Endothelial cell of umbilical vein (primary cell): ENCODE measurements around the gene SLC12A9. TPM values are rescaled to one million over a fixed set of nuclear protein-coding genes. Genes with fewer than 3 reads are reported as not detected.

Source experiments
- BruUV-seq: library from RNA; stranded (reverse); fragments of 400-500 nt; replicated peaks from 2 replicates; lab custom pipeline; 2021; lab: Mats Ljungman, UMichigan
- CTCF ChIA-PET: fragments of 300-600, 350-600 bp; sonication (Branson Sonifier 250); formaldehyde crosslinking; loops from one replicate; lab custom pipeline; 2021; ENCODE audit warnings: antibody characterized with exemption, inconsistent platforms; lab: Charles Lee
- POLR2A ChIA-PET: fragments of 300-600, 350-600 bp; sonication (Branson Sonifier 250); formaldehyde crosslinking; loops from one replicate; lab custom pipeline; 2021; ENCODE audit warnings: antibody characterized with exemption, inconsistent platforms; lab: Charles Lee
- DNase-seq: peaks from one replicate; pipeline ENCODE4 v3.0.0-alpha.2; 2011; ENCODE audit warnings: low read depth, low spot score
- FAIRE-seq: peaks from 2 replicates; lab custom pipeline; 2011; peaks lifted over from hg19 to GRCh38; lab: Jason Lieb, UNC
- H2AFZ ChIP-seq: 2 replicates; pipeline ENCODE4 v1.6.0; 2012; ENCODE audit warnings: low read depth, low read length, control low read depth, inconsistent platforms
- H3K27ac ChIP-seq: 2 replicates; pipeline ENCODE4 v1.5.1; 2011; ENCODE audit warnings: low read depth, mild to moderate bottlenecking, control low read depth, low read length, moderate library complexity; ENCODE audit not compliant: insufficient read depth
- H3K27me3 ChIP-seq, 2 experiments: 2 replicates each; pipeline versions ENCODE4 v1.6.0 to v1.6.1; 2011; ENCODE audit warnings: low read length in 2 of 2, mixed read lengths in 1 of 2; ENCODE audit not compliant: control insufficient read depth in 2 of 2, insufficient read depth in 2 of 2
- H3K36me3 ChIP-seq, 2 experiments: 2 replicates in 1 of 2; 3 replicates in 1 of 2; pipeline ENCODE4 v1.5.1; 2011; ENCODE audit warnings: low read length in 2 of 2, mild to moderate bottlenecking in 1 of 2, moderate library complexity in 1 of 2; ENCODE audit not compliant: control insufficient read depth in 2 of 2, insufficient read depth in 2 of 2; ENCODE audit errors: extremely low read depth in 1 of 2
- H3K4me1 ChIP-seq: 3 replicates; pipeline ENCODE4 v1.5.1; 2011; ENCODE audit warnings: mild to moderate bottlenecking, low read length; ENCODE audit not compliant: control insufficient read depth, insufficient read depth; ENCODE audit errors: extremely low read depth
- H3K4me2 ChIP-seq: 2 replicates; pipeline ENCODE4 v1.6.1; 2011; ENCODE audit warnings: low read length, control low read depth, mixed read lengths; ENCODE audit not compliant: insufficient read depth
- H3K4me3 ChIP-seq, 3 experiments: fragments of 200-600 bp in 1 of 3; sonication (generic), shearing (Covaris generic) in 1 of 3; replicated peaks in 1 of 3; 2 replicates each; pipeline ENCODE4 v1.5.1; 2011 to 2016; ENCODE audit warnings: control low read depth in 3 of 3, low read length in 3 of 3, mild to moderate bottlenecking in 2 of 3, inconsistent platforms in 1 of 3, low read depth in 1 of 3, moderate library complexity in 1 of 3; ENCODE audit not compliant: insufficient read depth in 1 of 3
- H3K79me2 ChIP-seq: 2 replicates; pipeline ENCODE4 v1.6.0; 2012; ENCODE audit warnings: low read length, inconsistent platforms; ENCODE audit not compliant: control insufficient read depth, insufficient read depth
- H3K9ac ChIP-seq: replicated peaks from 2 replicates; pipeline ENCODE3; 2011; ENCODE audit warnings: low read length, control low read depth; ENCODE audit not compliant: insufficient read depth; ENCODE audit errors: extremely low read depth
- H3K9me1 ChIP-seq: replicated peaks from 3 replicates; pipeline ENCODE4 v1.6.0; 2011; ENCODE audit warnings: mild to moderate bottlenecking, low read length; ENCODE audit not compliant: control insufficient read depth, insufficient read depth; ENCODE audit errors: extremely low read depth
- H3K9me3 ChIP-seq: replicated peaks from 2 replicates; pipeline ENCODE4 v1.5.1; 2012; ENCODE audit warnings: low read length, inconsistent platforms; ENCODE audit not compliant: control insufficient read depth, insufficient read depth
- H4K20me1 ChIP-seq: replicated peaks from 2 replicates; pipeline ENCODE3; 2011; ENCODE audit warnings: mild to moderate bottlenecking, low read length; ENCODE audit not compliant: control insufficient read depth, insufficient read depth; ENCODE audit errors: extremely low read depth
- EZH2 ChIP-seq: IDR thresholded peaks from 2 replicates; pipeline ENCODE4 v1.6.1; 2012; ENCODE audit warnings: borderline replicate concordance, low read depth, mild to moderate bottlenecking, moderate library complexity, low read length, inconsistent platforms; ENCODE audit not compliant: severe bottlenecking
- FOS ChIP-seq: IDR thresholded peaks from 2 replicates; pipeline ENCODE4 v1.6.1; 2011; ENCODE audit warnings: mild to moderate bottlenecking, low read length, moderate library complexity, borderline replicate concordance; ENCODE audit not compliant: insufficient read depth
- GATA2 ChIP-seq: IDR thresholded peaks from 2 replicates; pipeline ENCODE4 v1.7.0; 2011; ENCODE audit warnings: low read depth, mild to moderate bottlenecking, moderate library complexity, mixed read lengths, low read length; ENCODE audit not compliant: insufficient read length, insufficient read depth
- JUN ChIP-seq: IDR thresholded peaks from 2 replicates; pipeline ENCODE4 v1.6.1; 2011; ENCODE audit warnings: borderline replicate concordance, low read depth; ENCODE audit not compliant: insufficient read length, insufficient read depth
- MYC ChIP-seq: IDR thresholded peaks from one replicate; pipeline ENCODE4 v1.6.1; 2011; ENCODE audit warnings: mild to moderate bottlenecking, low read depth, low read length
- POLR2A ChIP-seq: IDR thresholded peaks from 2 replicates; pipeline ENCODE4 v1.6.1; 2012; ENCODE audit warnings: low read depth, mild to moderate bottlenecking, control low read depth, low read length
- POLR2AphosphoS5 ChIP-seq: IDR thresholded peaks from 2 replicates; pipeline ENCODE4 v1.6.1; 2012; ENCODE audit warnings: low read depth, mild to moderate bottlenecking, control low read depth, low read length, moderate library complexity; ENCODE audit not compliant: insufficient read depth
- dilution Hi-C: fragments of 300-500 bp; cut with MboI; formaldehyde crosslinking; loops from one replicate; pipeline ENCODE4 v1.15.0; 2019; ENCODE audit warnings: low sequenced_read_pairs; ENCODE audit not compliant: extremely low pct_ligation_motif_present
- intact Hi-C: fragments of 100-400 bp; cut with micrococcal nuclease; formaldehyde crosslinking; loops from one replicate; pipeline ENCODE4 v1.10.0; 2022
- polyA plus RNA-seq, 4 experiments: library from polyadenylated mRNA; depleted of rRNA in 3 of 4; stranded (reverse) in 3 of 4; unstranded in 1 of 4; fragments of >200 nt; gene quantifications; 2 replicates each; pipeline versions ENCODE4 v1.2.1 to v1.2.3, GENCODE V29; 2011 to 2012; ENCODE audit warnings: missing spikeins in 1 of 4
- total RNA-seq: library from RNA; stranded (reverse); gene quantifications from 2 replicates; pipeline ENCODE4 v1.2.3, GENCODE V29; 2021
- TF ChIP-seq, protein P1 (sequence below), 2 donors: IDR thresholded peaks; 1 replicate in 1 of 2; 2 replicates in 1 of 2; pipeline ENCODE4 v1.5.1; 2011; ENCODE audit warnings: low read length in 2 of 2, mild to moderate bottlenecking in 2 of 2, moderate library complexity in 2 of 2, control low read depth in 1 of 2, inconsistent platforms in 1 of 2, low read depth in 1 of 2; ENCODE audit not compliant: insufficient read depth in 1 of 2; ENCODE audit errors: extremely low read depth in 1 of 2
- TF ChIP-seq, protein P2 (sequence below): IDR thresholded peaks from 2 replicates; pipeline ENCODE4 v1.6.1; 2011; ENCODE audit not compliant: insufficient read depth, insufficient read length

Gene SLC12A9
- total and polyA plus RNA-seq, 2 donors (not counting 3 experiments of a cell fraction or from before 2014, with no cell fraction given): 35.0 to 37.0 TPM

DNA sequence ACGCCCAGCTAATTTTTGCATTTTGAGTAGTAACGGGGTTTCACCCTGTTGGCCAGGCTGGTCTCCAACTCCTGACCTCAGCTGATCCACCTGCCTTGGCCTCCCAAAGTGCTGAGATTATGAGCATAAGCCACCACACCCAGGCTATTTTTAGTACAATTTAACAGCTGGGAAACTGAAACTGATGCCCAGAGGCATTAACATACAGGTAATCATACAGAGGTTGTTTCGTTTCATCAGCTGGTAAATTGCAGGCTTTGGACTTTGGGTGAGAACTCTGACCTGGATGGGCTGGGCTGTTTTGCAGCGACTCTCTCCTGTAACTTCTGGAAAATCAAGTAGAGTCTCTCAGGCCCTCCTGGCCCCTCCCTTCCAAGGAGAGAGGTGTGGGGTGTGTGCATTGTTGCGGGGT, 49.4 kb downstream of the SLC12A9 start:
- dilution Hi-C loops: no loop called here
- FAIRE-seq (no peak), DNase-seq (no peak)
- intact Hi-C loops: no loop called here
- Histone ChIP-seq H3K27me3 (peaks cover 0 to 1% of the 10 kb centered on the region in 2 experiments), H3K4me1 (no peaks in the 10 kb centered on the region), H3K9me3 (no peaks in the 10 kb centered on the region), H2AFZ (no peak overlapping the region), H3K27ac (no peak overlapping the region), H3K36me3 (no peaks in the 10 kb centered on the region), H3K79me2 (no peaks in the 10 kb centered on the region), H3K9me1 (no peaks in the 10 kb centered on the region), H3K4me2 (no peak overlapping the region), H4K20me1 (no peaks in the 10 kb centered on the region), H3K9ac (no peak overlapping the region), H3K4me3 (no peak overlapping the region)
- POLR2A ChIA-PET: interaction anchor here (0.7 kb wide), 1 partner anchor 148 kb away, joined by 4 read pairs; no protein-coding TSS in a partner anchor
- CTCF ChIA-PET: interaction anchor here (1.1 to 5.7 kb wide), 2 partner anchors 157 to 176 kb away, joined by 4 to 21 read pairs; no protein-coding TSS in a partner anchor
- TF ChIP-seq, protein P1, sequence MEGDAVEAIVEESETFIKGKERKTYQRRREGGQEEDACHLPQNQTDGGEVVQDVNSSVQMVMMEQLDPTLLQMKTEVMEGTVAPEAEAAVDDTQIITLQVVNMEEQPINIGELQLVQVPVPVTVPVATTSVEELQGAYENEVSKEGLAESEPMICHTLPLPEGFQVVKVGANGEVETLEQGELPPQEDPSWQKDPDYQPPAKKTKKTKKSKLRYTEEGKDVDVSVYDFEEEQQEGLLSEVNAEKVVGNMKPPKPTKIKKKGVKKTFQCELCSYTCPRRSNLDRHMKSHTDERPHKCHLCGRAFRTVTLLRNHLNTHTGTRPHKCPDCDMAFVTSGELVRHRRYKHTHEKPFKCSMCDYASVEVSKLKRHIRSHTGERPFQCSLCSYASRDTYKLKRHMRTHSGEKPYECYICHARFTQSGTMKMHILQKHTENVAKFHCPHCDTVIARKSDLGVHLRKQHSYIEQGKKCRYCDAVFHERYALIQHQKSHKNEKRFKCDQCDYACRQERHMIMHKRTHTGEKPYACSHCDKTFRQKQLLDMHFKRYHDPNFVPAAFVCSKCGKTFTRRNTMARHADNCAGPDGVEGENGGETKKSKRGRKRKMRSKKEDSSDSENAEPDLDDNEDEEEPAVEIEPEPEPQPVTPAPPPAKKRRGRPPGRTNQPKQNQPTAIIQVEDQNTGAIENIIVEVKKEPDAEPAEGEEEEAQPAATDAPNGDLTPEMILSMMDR (IDR thresholded peaks at IDR 0.05; ENCODE audit: extremely low read depth in 1 of 2, insufficient read depth in 1 of 2, low read depth in 1 of 2, low read length in 2 of 2): no peak
- TF ChIP-seq MYC (no peak), POLR2A (no peak), JUN (no peak), POLR2AphosphoS5 (no peak), EZH2 (no peak), GATA2 (no peak), FOS (no peak)
- TF ChIP-seq, protein P2, sequence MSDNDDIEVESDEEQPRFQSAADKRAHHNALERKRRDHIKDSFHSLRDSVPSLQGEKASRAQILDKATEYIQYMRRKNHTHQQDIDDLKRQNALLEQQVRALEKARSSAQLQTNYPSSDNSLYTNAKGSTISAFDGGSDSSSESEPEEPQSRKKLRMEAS: no peak
- no TSS peak for BruUV-seq
